ENCODE results near the gene SEC16A. TPM values are rescaled to one million over a fixed set of nuclear protein-coding genes. Genes with fewer than 3 reads are reported as not detected.

SEC16A gene
- total RNA-seq, 1 donor from 2014 or later, result 94.5 TPM

DNA sequence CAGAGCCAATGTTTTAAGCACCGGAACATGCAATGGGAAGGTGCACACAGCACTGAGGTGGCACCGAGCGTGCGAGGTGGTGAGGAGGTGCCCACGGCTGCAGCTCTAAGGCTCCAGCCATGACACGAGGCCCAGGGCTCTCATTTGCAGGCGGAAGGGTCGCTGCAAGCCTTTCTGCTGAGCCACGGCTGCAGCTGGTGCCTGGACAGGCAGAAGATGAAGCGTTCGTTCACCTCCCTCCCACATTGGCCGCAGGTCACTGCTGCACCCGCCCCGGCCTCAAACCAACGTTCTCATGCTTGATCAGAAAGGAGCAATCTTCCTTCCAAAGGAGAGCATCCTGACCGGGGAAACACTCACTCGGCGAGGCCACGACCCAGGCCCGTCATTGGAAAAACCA, 38.7 kb downstream of the SEC16A start:
- Mint-ChIP-seq H3K36me3 (ENCODE audit: low read depth, unreplicated experiment) (peaks cover 20% of the 10 kb centered on the region), H3K4me3 (ENCODE audit: unreplicated experiment) (no peak overlapping the region), H3K27ac (ENCODE audit: unreplicated experiment) (no peak overlapping the region), H3K4me1 (ENCODE audit: low read depth, unreplicated experiment) (peaks cover 8% of the 10 kb centered on the region), H3K9me3 (ENCODE audit: unreplicated experiment) (no peaks in the 10 kb centered on the region), H3K27me3 (ENCODE audit: low read depth, unreplicated experiment) (no peaks in the 10 kb centered on the region)
- H3K27me3 ChIP-seq (ENCODE audit: insufficient read depth, low read length), result no peaks in the 10 kb centered on the region
- H3K9me3 ChIP-seq (ENCODE audit: insufficient read depth, low read depth, low read length), result no peaks in the 10 kb centered on the region
- H3K4me3 ChIP-seq (ENCODE audit: insufficient read depth, low read depth, low read length), result no peak overlapping the region
- no peak overlapping the region for H3K27ac ChIP-seq (ENCODE audit: low read depth, low read length)
- DNase-seq (ENCODE audit: low read depth), result no peak
- H3K4me2 ChIP-seq (ENCODE audit: low read length), result no peak overlapping the region
- TF ChIP-seq EZH2 (IDR thresholded peaks at IDR 0.05; ENCODE audit: insufficient read depth, low read length), result no peak
- TF ChIP-seq, protein P1, sequence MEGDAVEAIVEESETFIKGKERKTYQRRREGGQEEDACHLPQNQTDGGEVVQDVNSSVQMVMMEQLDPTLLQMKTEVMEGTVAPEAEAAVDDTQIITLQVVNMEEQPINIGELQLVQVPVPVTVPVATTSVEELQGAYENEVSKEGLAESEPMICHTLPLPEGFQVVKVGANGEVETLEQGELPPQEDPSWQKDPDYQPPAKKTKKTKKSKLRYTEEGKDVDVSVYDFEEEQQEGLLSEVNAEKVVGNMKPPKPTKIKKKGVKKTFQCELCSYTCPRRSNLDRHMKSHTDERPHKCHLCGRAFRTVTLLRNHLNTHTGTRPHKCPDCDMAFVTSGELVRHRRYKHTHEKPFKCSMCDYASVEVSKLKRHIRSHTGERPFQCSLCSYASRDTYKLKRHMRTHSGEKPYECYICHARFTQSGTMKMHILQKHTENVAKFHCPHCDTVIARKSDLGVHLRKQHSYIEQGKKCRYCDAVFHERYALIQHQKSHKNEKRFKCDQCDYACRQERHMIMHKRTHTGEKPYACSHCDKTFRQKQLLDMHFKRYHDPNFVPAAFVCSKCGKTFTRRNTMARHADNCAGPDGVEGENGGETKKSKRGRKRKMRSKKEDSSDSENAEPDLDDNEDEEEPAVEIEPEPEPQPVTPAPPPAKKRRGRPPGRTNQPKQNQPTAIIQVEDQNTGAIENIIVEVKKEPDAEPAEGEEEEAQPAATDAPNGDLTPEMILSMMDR (IDR thresholded peaks at IDR 0.05; ENCODE audit: insufficient read depth, low read depth, low read length), result no peak
- peaks cover 24% of the 10 kb centered on the region for H3K4me1 ChIP-seq (ENCODE audit: insufficient read depth, low read length)
- no peak overlapping the region for H3K9ac ChIP-seq (ENCODE audit: low read length)
- H3K79me2 ChIP-seq (ENCODE audit: insufficient read depth, low read length), result peaks cover 16% of the 10 kb centered on the region
- peaks cover 77% of the 10 kb centered on the region for H4K20me1 ChIP-seq (ENCODE audit: insufficient read depth, low read length)
- H2AFZ ChIP-seq (ENCODE audit: low read depth, low read length), result no peak overlapping the region
- no peak for FAIRE-seq
- peaks cover 50% of the 10 kb centered on the region for H3K36me3 ChIP-seq (ENCODE audit: insufficient read depth, low read length)

DNA sequence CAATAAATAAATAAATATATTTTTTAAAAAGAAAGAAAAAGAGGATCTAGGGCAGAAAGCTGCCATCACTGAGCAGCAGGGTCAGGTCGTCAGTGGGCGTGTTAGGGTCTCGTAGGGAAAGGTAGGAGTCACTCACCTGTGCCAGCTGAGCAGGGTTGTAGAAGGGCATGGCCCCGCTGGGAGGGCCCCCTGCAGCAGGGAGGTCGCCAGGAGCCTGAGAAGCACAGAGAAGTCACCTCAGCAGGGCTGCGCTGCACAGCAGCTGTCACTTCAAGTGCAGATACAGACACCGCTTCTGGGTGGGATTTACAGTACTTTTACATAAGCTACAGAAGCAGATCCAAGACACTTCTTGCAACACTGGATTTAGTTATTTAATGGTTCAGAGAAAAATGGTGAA, 39.2 kb downstream of the SEC16A start:
- Histone ChIP-seq H2AFZ (ENCODE audit: low read depth, low read length) (no peak overlapping the region), H3K27ac (ENCODE audit: low read depth, low read length) (no peak overlapping the region), H3K9me3 (ENCODE audit: insufficient read depth, low read depth, low read length) (no peaks in the 10 kb centered on the region), H4K20me1 (ENCODE audit: insufficient read depth, low read length) (peaks cover 73% of the 10 kb centered on the region), H3K4me3 (ENCODE audit: insufficient read depth, low read depth, low read length) (no peak overlapping the region), H3K4me2 (ENCODE audit: low read length) (no peak overlapping the region), H3K27me3 (ENCODE audit: insufficient read depth, low read length) (no peaks in the 10 kb centered on the region), H3K36me3 (ENCODE audit: insufficient read depth, low read length) (peaks cover 46% of the 10 kb centered on the region), H3K79me2 (ENCODE audit: insufficient read depth, low read length) (peaks cover 20% of the 10 kb centered on the region), H3K9ac (ENCODE audit: low read length) (no peak overlapping the region), H3K4me1 (ENCODE audit: insufficient read depth, low read length) (peaks cover 24% of the 10 kb centered on the region)
- no peak for TF ChIP-seq EZH2 (IDR thresholded peaks at IDR 0.05; ENCODE audit: insufficient read depth, low read length)
- TF ChIP-seq, protein P1 (IDR thresholded peaks at IDR 0.05; ENCODE audit: insufficient read depth, low read depth, low read length), result no peak
- peaks cover 8% of the 10 kb centered on the region for H3K4me1 Mint-ChIP-seq (ENCODE audit: low read depth, unreplicated experiment)
- peaks cover 20% of the 10 kb centered on the region for H3K36me3 Mint-ChIP-seq (ENCODE audit: low read depth, unreplicated experiment)
- H3K27me3 Mint-ChIP-seq (ENCODE audit: low read depth, unreplicated experiment), result no peaks in the 10 kb centered on the region
- FAIRE-seq (no peak), DNase-seq (ENCODE audit: low read depth) (no peak)
- no peak overlapping the region for H3K4me3 Mint-ChIP-seq (ENCODE audit: unreplicated experiment)
- H3K27ac Mint-ChIP-seq (ENCODE audit: unreplicated experiment), result no peak overlapping the region
- no peaks in the 10 kb centered on the region for H3K9me3 Mint-ChIP-seq (ENCODE audit: unreplicated experiment)

GRCh38 chr9:136443087-136443486, 39.8 kb downstream of the SEC16A start:
- Histone ChIP-seq H3K27ac (ENCODE audit: low read depth, low read length) (no peak overlapping the region), H4K20me1 (ENCODE audit: insufficient read depth, low read length) (peaks cover 75% of the 10 kb centered on the region), H3K4me2 (ENCODE audit: low read length) (no peak overlapping the region), H3K79me2 (ENCODE audit: insufficient read depth, low read length) (peaks cover 26% of the 10 kb centered on the region), H3K27me3 (ENCODE audit: insufficient read depth, low read length) (no peaks in the 10 kb centered on the region), H3K9ac (ENCODE audit: low read length) (no peak overlapping the region), H3K9me3 (ENCODE audit: insufficient read depth, low read depth, low read length) (no peaks in the 10 kb centered on the region), H3K4me1 (ENCODE audit: insufficient read depth, low read length) (peaks cover 28% of the 10 kb centered on the region), H2AFZ (ENCODE audit: low read depth, low read length) (no peak overlapping the region), H3K36me3 (ENCODE audit: insufficient read depth, low read length) (peaks cover 46% of the 10 kb centered on the region), H3K4me3 (ENCODE audit: insufficient read depth, low read depth, low read length) (no peak overlapping the region)
- DNase-seq (ENCODE audit: low read depth) (no peak), FAIRE-seq (no peak)
- Mint-ChIP-seq H3K9me3 (ENCODE audit: unreplicated experiment) (no peaks in the 10 kb centered on the region), H3K27ac (ENCODE audit: unreplicated experiment) (peak overlapping the region; percentile 69), H3K4me3 (ENCODE audit: unreplicated experiment) (no peak overlapping the region), H3K36me3 (ENCODE audit: low read depth, unreplicated experiment) (peaks cover 19% of the 10 kb centered on the region), H3K4me1 (ENCODE audit: low read depth, unreplicated experiment) (peaks cover 8% of the 10 kb centered on the region), H3K27me3 (ENCODE audit: low read depth, unreplicated experiment) (no peaks in the 10 kb centered on the region)
- TF ChIP-seq EZH2 (IDR thresholded peaks at IDR 0.05; ENCODE audit: insufficient read depth, low read length), result no peak
- TF ChIP-seq, protein P1 (IDR thresholded peaks at IDR 0.05; ENCODE audit: insufficient read depth, low read depth, low read length), result no peak
